Right renal cortex interstitium (tissue), 3 donors: ENCODE data around the gene CHEK2. TPM values are rescaled to one million over a fixed set of nuclear protein-coding genes. Genes with fewer than 3 reads are reported as not detected.
"Not testable (repeated sequence)": the region's sequence is repeated elsewhere in the genome, so short reads cannot be mapped to it uniquely, and the experiment has no call there.

Experiments used
- DNase-seq, 3 donors: peaks; one replicate each; pipeline ENCODE4 v3.0.0-alpha.2; 2013; ENCODE audit warnings: low read depth in 3 of 3, low spot score in 2 of 3
- polyA plus RNA-seq, 3 donors: library from polyadenylated mRNA; unstranded; fragments of 120-200 nt; gene quantifications; one replicate each; pipeline ENCODE4 v1.2.1, GENCODE V29; 2013; ENCODE audit not compliant: insufficient read length in 3 of 3

The CHEK2 gene
- 10 to 100 TPM; 13.2 to 16.5 (median 15.1) TPM for polyA plus RNA-seq

- peak; percentile 94 to 98 (median 96) for DNase-seq
Observed at GRCh38 chr22:28741785-28742561, at the start of gene CHEK2, which contains the start of gene HSCB. Gene CHEK2 (minus strand): TSS chr22:28741820. CDS start chr22:28734721, 7,099 bp downstream. Gene HSCB (plus strand): TSS chr22:28742039. CDS start chr22:28742096, 57 bp downstream.

- DNase-seq, result no peak
Observed at GRCh38 chr22:28791124-28791523, 49.5 kb upstream of the CHEK2 start.

GRCh38 chr22:28788601-28789000, 47.0 kb upstream of the CHEK2 start:
- no peak for DNase-seq

- DNase-seq, result no peak
Observed at GRCh38 chr22:28783786-28784671, 42.4 kb upstream of the CHEK2 start.

GRCh38 chr22:28780296-28780695, 38.7 kb upstream of the CHEK2 start:
- no peak for DNase-seq

GRCh38 chr22:28779833-28780232, 38.2 kb upstream of the CHEK2 start:
- DNase-seq, result no peak

- DNase-seq, result no peak
Observed at GRCh38 chr22:28774378-28774777, 32.8 kb upstream of the CHEK2 start.

GRCh38 chr22:28773461-28773867, 31.8 kb upstream of the CHEK2 start:
- no peak for DNase-seq

GRCh38 chr22:28772633-28773460, 31.2 kb upstream of the CHEK2 start, which contains the start of gene CCDC117:
Gene CCDC117 (plus strand): TSS chr22:28772695. CDS start chr22:28772850, 155 bp downstream.
- peak; percentile 90 to 93 (median 93) for DNase-seq

- DNase-seq, result no peak
Observed at GRCh38 chr22:28771195-28771791, 29.7 kb upstream of the CHEK2 start.

- DNase-seq, result no peak
Observed at GRCh38 chr22:28769394-28770085, 27.9 kb upstream of the CHEK2 start.

GRCh38 chr22:28768701-28769393, 27.2 kb upstream of the CHEK2 start:
- no peak for DNase-seq

- DNase-seq, result no peak
Observed at GRCh38 chr22:28766628-28767027, 25.0 kb upstream of the CHEK2 start.

- not testable (repeated sequence) for DNase-seq
Observed at GRCh38 chr22:28762000-28762399, 20.4 kb upstream of the CHEK2 start.

- DNase-seq, result no peak
Observed at GRCh38 chr22:28761449-28761755, 19.8 kb upstream of the CHEK2 start.

- DNase-seq, result no peak
Observed at GRCh38 chr22:28759861-28760560, 18.4 kb upstream of the CHEK2 start.

GRCh38 chr22:28754512-28754911, 12.9 kb upstream of the CHEK2 start:
- not testable (repeated sequence) for DNase-seq

GRCh38 chr22:28750471-28750881, 8.9 kb upstream of the CHEK2 start:
- DNase-seq, result no peak
